HG03196 (cell line): ENCODE measurements around the gene RAMP3.
"Not testable (repeated sequence)": the region's sequence is repeated elsewhere in the genome, so short reads cannot be mapped to it uniquely, and the experiment has no call there.

ENCODE experiments used
- ATAC-seq: cut with Tn5 transposase; IDR thresholded peaks from one replicate; pipeline ENCODE4 v1.9.1; 2021; ENCODE audit not compliant: unreplicated experiment

Gene RAMP3

DNA sequence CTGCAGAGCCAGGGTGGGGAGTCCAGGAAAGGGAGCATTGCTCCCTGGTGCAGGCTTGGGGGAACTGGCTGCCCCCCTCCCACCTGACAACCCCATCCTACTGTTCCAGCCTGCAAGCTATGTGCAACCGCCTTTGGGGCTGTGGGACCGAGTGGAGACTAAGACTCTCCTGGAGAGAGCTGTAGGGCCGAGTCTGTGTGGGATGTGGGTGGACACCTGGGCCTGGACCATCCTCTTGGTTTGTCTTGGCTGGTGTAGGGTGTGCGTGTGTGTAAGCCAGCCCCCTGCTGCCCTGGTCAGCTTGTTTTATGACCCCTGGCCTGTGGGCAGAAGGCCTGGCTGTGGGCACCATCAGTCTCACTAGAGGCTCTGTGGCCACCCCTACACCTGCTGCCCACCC, 1.6 kb upstream of the RAMP3 start:
- no peak for ATAC-seq

DNA sequence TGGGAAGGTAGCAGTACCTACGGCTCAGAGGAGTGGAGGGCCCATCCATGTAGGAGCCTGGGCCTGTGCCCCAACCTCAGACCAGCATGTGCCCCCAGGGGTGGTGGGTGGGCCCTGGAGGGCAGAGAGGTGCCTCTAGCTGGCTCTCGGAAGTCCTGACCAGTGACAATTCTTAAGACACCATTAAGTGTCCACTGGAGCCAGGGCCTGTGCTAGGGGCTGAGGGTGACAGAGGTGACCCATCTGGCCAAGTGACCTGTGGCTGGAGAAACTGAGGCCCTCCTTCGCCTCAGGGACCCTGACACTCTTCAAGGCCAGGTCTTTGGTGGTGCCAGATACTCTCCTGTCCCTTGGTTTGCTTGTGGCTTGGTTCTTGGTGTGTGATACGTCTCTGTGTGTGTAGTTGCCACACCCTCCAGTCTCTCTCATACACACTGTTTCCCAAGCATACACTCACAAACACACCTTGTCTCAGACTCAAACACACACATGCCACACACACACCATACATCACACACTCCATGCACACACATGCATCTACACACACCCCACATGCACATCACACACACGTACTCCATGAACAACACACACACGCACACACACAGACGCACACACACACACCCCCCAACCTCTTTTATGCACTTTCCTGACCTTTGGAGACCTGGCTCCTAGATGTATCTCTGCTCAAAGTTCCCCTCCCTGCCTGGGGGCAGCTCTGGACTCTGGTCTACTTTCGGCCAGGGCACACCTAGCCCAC, 897 bp upstream of the RAMP3 start:
- no peak for ATAC-seq

DNA sequence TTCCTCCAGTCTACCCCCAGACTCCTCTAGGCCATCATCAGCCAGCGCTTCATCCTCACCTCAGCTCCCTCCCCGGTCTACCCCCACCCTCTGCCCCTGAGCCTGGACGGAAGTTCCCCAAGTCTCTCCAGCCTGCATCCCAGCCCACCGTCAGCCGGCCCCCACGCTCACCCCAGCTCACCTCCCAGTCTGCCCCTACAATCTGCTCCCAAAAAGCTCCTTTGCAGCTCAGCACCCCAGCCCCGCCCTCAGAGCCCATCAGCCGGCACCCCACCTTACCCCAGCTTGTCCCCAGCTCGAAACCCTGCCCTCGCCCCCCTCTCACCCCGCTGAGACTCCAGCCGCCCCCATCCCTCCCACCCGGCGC, 322 bp upstream of the RAMP3 start:
- ATAC-seq: no peak

GRCh38 chr7:45158471-45158870, 880 bp downstream of the RAMP3 start:
- ATAC-seq: no peak

- ATAC-seq: no peak
These were observed 1.7 kb downstream of the RAMP3 start for GRCh38 chr7:45159296-45159695.

- no peak for ATAC-seq
These were observed 2.9 kb downstream of the RAMP3 start for GRCh38 chr7:45160417-45160881.

GRCh38 chr7:45161138-45161537, 3.5 kb downstream of the RAMP3 start:
- ATAC-seq: no peak

DNA sequence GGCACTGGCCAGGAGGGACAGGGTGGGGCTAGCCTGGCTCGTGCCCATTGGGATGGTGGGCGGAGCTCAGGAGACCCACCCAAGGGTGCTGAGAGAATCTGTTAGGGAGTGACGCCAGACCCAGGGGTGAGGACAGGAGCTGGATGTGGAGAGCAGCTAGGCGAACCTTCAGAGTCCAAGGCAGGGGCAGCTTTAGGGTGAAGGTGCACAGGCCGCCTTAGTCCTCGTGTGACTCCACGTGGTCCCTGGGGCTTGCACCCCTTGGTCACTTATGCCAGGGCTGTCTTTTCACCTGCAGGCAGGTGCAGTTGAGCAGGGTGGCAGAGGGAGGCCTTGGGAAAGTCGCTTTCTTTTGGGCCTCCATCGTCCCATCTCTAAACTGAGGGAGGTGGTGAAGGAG, 4.3 kb downstream of the RAMP3 start:
- ATAC-seq: no peak

- ATAC-seq: no peak
These were observed 4.8 kb downstream of the RAMP3 start for GRCh38 chr7:45162311-45162845.

GRCh38 chr7:45162943-45163691, 5.5 kb downstream of the RAMP3 start:
- ATAC-seq: no peak

GRCh38 chr7:45163692-45164052, 6.1 kb downstream of the RAMP3 start:
- no peak for ATAC-seq

DNA sequence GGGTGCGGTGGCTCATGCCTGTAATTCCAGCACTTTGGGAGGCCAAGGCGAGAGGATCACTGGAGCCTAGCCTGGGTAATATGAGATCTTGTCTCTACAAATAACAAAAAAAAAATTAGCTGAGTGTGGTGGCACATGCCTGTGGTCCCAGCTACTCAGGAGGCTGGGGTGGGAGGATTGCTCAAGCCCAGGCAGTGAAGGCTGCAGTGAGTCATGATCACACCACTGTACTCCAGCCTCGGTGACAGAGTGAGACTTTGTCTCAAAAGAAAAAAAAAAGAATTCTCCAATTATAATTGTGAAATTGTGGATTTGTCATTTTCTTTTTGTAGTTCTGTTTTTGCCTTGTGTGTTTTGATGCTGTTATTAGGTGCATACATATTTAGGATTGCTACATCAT, 6.7 kb downstream of the RAMP3 start:
- not testable (repeated sequence) for ATAC-seq

- ATAC-seq: no peak
These were observed 8.3 kb downstream of the RAMP3 start for GRCh38 chr7:45165857-45166256.

DNA sequence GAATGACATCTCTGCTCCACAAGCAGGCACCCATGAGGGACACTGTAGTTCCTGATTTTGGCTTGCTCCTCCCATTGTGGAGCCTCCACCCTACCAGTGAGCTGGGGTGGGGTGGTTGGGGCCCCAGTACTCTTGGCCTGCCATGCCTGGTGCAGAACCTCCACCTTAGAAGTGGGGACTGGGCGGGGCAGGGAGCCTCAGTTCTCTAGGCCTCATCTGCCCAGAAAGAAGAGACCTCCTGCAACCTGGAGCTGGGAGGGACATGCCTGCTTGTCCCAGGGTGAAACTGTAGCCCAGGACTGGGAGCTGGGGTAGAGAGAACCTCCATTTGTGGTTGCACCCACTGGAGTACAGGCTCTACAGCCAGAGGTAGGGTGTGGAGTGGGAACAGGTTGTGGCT, 14.4 kb downstream of the RAMP3 start:
- no peak for ATAC-seq

- ATAC-seq: no peak
These were observed 16.2 kb downstream of the RAMP3 start for GRCh38 chr7:45173596-45174327.

DNA sequence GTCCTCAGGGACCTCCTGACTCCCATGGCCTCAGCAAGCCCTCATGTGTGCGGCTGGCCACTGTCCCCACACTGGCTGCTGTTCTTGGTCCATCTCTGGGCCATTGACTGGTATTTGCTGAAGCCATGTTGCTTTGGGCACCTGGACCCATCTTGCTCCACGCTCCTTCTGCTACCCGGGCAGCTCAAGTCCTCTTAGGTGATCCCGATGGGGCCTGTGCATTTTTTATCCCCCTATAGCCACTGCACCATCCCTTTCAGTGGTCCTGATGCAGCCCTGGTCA, 16.7 kb downstream of the RAMP3 start:
- ATAC-seq: no peak

- ATAC-seq: no peak
These were observed 17.6 kb downstream of the RAMP3 start for GRCh38 chr7:45174966-45175765.

DNA sequence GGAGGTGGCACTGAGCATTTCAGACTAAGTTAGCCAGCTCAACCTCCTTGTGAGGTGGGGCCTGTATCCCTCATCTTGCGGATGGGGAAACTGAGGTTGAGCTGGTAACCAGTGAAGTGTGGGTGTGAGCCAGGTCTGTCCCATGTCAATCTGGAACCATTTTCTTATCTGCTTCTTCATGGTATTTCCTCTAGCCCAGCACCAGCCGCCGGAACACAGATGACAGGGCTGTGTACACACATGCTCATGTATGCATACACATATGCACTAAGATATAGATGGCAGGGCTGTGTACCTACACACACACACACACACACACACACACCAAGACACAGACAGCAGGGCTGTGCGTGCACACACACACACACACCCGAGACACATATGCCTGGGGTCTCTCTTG, 18.5 kb downstream of the RAMP3 start:
- no peak for ATAC-seq

- no peak for ATAC-seq
These were observed 19.5 kb downstream of the RAMP3 start for GRCh38 chr7:45176886-45177731.

DNA sequence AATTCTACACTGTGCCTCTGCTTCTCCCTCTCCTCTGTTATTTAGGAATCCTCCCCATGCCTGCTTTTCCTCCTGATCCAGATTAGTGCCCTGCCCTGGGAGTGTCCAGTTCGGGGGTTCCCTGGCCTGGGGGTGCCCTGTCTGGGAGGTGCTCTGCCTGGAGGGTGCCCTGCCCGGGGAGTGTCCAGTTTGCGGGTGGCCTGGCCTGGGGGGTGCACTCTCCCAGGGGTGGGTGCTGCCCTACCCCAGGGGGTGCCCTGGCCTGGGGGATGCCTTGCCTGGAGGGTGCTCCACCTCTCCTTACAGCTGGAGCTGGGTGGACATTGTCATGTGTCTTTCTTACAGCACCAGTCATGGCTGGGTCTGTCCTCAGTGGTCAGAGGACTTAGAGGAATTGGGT, 20.2 kb downstream of the RAMP3 start:
- no peak for ATAC-seq
